Urothelium cell line (cell line): ENCODE data around the gene NR2F2.

Source experiments
- DNase-seq: peaks from one replicate; pipeline ENCODE4 v3.0.0; 2011; ENCODE audit warnings: low spot score, mixed read lengths
- FAIRE-seq: peaks from 2 replicates; lab custom pipeline; 2011; peaks lifted over from hg19 to GRCh38; lab: Jason Lieb, UNC

NR2F2 gene

GRCh38 chr15:96352604-96353405 lies 22.3 kb downstream of the NR2F2 start:
- DNase-seq (no peak), FAIRE-seq (no peak)

DNA sequence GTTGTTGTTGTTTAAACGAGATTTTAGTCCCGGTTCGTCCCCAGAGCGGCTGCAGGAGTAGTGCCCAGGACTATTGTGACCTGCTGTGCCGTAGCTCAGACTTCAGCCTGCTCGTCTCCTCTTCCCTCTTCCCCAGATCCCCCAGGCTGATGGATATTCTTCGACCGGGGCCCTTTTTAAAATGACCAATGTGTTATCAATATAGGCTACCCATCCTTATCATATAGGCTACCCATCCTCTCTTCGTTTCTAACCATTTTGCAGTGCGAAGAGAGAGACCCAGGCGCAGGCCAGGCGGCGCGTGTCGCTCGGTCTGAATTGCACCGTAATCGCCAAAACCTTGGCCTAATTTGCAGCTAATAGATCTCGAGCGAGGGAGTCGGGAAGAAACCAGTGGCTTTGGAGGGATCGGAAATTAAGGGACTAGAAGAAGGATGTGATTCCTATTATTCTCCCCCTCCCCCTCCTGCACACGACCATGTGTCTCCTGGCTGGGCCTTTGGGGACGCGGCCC lies 23.0 kb downstream of the NR2F2 start:
- no peak for FAIRE-seq

GRCh38 chr15:96353930-96354730 lies 23.6 kb downstream of the NR2F2 start:
- peak; percentile 47 for DNase-seq

More for the DNA sequence above, 23.0 kb downstream of the NR2F2 start:
- DNase-seq = no peak

DNA sequence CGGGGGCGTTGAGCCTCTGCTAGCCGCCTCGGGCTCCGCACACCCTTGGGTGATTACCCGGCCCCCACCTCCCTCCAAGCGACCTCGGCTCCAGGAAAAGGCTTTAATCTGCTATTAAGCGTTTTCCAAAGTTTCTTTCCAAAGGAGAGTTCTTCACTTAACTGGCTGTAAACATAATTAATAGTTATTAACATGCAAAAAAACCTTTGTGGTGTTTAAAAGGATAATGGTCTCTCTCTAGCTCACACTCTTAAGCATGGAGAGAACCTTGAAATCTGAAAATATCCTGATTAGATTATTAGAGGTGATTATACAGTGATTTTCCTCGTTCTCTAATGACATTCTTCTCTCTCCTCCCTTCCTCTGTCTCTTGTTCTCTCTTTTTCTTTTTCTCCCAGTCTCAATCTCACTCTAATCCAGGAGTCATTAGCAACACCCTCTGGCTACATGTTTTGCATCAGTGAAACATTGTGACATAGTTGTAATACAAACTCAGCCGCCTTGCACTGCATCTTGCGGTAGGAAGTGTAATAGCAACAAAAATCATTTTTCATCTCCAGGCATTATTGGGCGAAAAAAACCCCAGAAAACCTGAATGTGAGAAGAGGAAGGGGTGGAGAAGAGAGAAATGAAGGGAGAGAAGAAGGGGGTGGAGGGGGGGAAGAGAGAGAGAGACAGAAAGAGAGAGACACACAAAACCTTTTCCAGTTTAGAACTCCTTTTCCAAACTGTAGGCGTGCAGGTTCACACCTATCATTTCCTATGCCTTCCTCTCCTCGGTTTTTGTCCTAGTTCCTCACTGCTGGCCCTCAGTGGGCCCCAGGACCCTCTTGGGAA lies 24.4 kb downstream of the NR2F2 start:
- peak; percentile 62 for DNase-seq
- no peak for FAIRE-seq

More at GRCh38 chr15:96353930-96354730, 23.6 kb downstream of the NR2F2 start:
- no peak for FAIRE-seq

DNA sequence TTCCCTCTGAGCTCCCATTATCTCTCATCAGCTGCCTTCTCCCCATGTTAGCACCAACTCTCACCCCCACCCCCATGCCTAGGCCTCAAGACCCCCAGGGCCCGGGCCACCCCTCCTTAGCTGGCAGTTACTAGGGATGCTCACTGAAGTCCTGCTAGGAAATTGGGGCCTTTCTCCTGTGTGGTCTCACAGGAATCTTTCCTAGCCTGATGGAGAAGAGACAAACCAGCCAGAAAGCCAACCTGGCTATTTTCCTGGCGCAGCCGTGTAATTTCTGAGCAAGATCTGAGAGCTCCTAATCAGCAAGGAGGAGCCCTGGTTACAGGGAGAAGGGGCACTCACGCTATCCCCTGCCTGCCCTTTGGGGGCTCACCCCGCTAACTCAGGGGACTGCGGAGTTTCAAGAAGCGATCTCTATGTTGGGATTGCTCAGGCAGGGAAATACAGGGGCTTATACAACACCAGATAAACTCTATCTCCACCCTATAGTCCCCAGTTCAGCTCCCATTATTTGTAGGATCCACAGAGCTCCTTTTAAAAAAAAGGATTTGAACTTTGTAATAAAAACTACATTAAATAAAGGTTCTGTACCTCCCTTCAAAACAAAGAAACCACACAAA lies 25.2 kb downstream of the NR2F2 start:
- no peak for DNase-seq
- no peak for FAIRE-seq

- FAIRE-seq = peak; percentile 62
Observed at GRCh38 chr15:96356494-96357455, 26.3 kb downstream of the NR2F2 start.

DNA sequence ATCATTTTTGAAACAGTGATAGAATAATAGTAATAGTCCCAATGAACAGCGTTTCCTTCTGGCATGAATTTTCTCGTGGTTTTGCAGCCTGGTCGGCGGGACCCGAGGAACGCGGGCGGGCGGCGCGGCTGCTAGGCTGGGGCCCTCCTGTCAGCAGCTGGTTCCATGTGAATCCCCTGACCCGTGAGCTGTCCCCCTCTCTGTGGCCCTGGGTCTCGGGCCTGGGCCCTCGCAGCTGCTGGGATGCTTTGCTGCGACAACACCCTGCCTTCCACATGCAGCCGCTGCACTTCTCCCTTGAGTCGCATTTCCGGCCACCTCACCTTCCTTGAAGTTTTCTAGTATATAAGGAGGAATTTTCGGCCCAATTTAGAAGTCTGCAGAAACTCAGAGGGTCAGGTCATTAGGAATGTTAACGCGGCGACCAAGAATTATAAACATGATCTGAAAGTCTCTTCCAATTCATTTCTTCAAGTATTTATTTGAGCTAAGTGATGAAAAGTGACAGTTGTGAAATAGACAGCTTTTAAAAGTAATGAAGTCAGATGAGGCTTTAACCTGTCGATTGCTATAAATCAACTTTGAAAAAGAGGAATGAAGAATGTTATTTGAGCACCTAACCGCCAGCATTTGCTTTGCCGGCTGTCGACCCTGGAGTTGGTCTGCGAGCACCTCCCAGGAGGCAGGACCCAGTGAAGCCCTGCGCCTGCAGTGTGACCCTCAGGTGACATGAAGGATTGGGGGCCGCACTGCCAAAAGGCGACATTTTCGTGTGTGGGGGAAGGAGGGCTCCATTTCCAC lies 27.7 kb downstream of the NR2F2 start:
- FAIRE-seq = no peak
- no peak for DNase-seq

More at GRCh38 chr15:96356494-96357455, 26.3 kb downstream of the NR2F2 start:
- peak; percentile 84 for DNase-seq

DNA sequence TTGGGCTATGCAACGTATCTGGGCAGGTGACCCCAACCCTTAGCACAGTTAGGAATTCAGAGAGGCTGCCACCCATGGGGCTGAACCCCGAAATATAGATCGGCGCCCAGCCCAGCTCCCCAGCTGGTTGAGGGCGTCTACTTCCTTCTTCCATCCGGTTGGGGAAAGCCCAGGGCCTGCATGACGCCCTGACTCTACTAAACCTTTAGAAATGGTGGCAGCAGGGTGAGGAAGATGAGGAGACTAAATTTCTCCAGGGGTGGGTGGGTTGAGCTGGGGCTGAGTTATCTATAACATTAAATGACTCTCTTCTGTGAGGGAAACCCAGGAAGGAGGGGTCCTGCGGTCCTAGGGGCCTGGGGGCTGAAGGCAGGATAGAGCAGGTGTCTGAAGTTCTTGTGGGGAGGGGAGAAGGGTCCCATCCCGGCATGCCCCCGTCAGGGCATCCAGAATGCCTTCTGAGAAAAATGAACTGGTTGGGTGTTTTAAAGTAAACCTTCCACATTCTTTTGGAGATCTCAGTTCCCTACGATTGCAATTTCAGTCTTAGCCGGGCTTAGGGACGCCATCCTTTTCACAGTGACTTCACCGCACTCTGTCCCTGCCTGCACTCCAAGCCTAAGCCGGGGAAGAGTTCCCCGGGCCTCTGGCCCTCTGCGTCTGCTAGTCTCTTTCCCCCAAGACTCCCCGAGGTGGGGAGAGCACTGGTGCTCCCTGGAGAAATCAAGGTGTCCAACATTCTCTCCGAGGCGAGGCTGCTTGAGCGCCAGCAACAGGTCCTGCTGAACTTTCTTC lies 28.5 kb downstream of the NR2F2 start:
- FAIRE-seq (no peak), DNase-seq (no peak)

DNA sequence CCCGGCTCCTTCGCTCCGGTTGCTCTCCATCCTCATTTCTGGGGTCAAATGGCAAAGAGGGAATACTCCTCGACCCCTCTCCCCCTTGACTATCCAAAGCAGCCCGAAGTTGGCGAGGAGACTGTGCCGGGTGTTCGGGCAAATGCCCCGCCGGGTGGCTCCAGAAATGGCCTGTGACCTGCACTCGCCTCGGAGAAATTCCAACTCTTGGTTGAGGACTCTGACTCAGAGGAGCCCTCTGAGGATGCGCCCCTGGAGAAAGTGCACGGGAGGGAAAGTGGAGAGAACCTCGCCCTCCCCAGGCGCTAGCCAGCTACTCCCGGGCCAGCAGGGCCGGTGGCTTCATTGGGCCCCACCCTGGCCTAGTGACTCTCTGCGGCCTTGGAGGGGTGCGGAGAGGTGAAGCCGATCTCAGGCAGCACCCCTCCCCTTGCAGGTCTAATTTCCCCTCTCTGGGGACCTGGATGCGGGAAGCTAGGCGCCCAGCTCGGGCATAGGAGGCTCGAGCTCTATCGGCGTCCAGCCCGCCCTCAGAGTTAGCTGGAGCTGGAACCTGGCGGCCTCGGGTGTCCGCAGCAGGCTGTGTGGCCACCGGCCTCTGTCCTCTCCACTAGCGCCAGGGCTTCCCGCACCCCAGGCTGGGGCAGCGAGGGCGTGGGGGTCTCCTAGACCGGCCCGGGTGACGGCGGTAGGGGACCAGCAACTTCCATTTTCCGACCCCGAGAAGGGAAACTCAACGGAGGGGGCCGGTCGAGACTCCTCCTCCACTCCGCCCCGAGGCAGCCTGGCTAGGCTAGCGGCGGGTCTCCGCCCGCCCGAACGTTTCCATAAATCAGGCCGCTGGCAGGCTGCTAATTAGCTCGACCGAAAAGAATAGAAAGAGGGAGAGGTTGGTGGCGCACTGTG lies 29.4 kb downstream of the NR2F2 start:
- DNase-seq (no peak), FAIRE-seq (no peak)

GRCh38 chr15:96360581-96361308 lies 30.2 kb downstream of the NR2F2 start:
- no peak for FAIRE-seq

DNA sequence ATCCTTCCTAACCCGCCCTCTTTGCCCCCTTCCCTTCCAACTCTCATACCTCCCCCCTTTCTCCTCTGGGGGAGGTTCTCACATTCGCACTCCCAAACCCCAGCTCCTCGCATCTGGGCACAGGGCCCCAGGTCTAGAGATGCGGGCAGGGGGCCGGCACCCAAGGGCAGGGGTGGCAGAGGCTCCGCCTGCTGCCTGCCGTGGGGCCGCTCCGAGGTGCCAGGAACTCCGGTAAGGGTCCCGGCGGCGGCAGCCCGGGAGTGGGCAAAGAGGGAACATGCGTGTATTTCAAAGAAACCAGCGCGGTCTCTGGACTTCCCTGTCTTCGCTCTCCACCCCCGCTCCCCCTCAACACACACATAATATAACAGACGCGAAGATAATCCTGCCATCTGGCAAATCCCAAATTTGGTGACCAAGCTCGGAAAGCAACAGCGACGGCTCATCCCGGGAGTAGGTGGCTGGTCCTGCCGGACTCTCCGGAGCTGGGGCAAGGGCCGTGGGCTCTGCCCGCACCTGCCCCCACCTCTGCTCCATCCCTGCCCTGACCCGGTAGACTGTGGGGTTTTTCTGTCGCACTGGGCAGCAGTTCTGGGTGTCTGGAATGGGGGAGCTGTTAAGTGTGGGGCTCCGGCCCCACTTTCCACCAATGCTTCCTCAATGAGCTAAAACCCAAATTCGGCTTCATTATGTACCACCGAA lies 31.0 kb downstream of the NR2F2 start:
- FAIRE-seq (no peak), DNase-seq (no peak)

More at GRCh38 chr15:96360581-96361308, 30.2 kb downstream of the NR2F2 start:
- DNase-seq = no peak

DNA sequence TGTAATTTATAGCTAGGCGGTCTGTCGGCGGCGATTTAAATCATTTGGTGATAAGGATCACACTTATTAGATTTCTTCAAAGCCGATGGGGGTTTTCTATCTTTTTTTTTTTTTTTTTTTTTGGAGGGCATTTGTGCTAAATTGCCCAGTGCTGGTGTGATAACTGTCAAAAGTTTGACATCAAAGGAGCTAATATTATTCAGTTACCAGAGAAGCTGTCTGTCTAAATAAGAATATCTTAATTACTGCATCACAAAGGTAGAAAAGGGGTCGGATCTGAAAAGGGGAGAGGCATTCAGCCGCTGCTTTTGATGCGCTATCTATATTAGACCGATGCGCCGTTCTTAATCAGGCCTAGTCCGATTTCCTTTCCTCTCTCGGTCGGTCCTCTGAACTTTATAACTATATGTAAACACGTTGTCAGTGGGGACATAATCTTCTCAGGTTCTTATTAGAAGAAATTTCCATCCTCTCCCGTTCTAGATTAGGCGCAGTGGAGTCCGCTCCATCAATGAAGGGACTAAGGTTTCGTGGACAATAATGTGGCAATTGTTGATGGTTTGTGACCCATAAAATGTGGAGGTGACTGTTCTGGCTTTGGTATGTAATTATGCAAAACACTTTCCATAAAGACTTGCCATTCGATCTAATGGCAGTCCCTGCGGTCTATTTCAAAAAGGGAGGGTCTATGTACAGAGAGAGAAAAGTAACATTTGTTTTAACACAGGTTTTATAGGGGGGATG lies 31.7 kb downstream of the NR2F2 start:
- FAIRE-seq (no peak), DNase-seq (no peak)

GRCh38 chr15:96362755-96363651 lies 32.5 kb downstream of the NR2F2 start:
- FAIRE-seq (no peak), DNase-seq (no peak)

DNA sequence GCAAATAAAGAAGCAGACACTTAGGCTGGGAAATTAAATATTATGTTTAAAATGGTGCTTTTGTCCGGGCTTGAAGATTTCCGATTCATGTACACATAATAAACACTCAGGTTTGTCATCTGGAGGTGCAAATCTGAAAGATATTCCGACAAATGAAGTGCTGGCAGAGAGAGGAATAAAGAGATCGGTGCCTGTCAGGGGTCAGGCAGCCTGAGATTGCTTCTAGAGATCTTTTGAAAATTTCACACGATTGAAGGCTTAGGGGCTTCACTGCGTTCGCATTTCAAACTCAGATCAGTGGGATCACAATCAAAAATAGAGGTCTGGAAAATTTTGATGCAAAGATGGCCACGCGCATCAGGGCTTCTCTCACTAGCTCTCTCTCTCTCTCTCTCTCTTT lies 33.2 kb downstream of the NR2F2 start:
- DNase-seq (no peak), FAIRE-seq (no peak)
